Fibroblast of peridontal ligament (primary cell): ENCODE results near the gene SURF4.

Experiments used
- DNase-seq: peaks from one replicate; pipeline ENCODE4 v3.0.0-alpha.2; 2010; ENCODE audit errors: extremely low read depth

The SURF4 gene

GRCh38 chr9:133352635-133353340 is 23.1 kb downstream of the SURF4 start:
- no peak for DNase-seq

- peak; percentile 61 for DNase-seq
These were observed 23.8 kb downstream of the SURF4 start for GRCh38 chr9:133351908-133352634.

GRCh38 chr9:133351526-133351907 is 24.3 kb downstream of the SURF4 start:
- DNase-seq = peak; percentile 72

GRCh38 chr9:133349965-133350616 is 25.8 kb downstream of the SURF4 start:
- DNase-seq = no peak

GRCh38 chr9:133348718-133349573 is 26.9 kb downstream of the SURF4 start:
- DNase-seq = no peak

GRCh38 chr9:133347985-133348717 is 27.7 kb downstream of the SURF4 start, which contains the start of the genes MED22 and RPL7A:
Gene MED22 (minus strand): TSS chr9:133348131. CDS start chr9:133346662, 1,469 bp downstream.
Gene RPL7A (plus strand): TSS chr9:133348218. CDS start chr9:133348244, 26 bp downstream.
- DNase-seq = peak; percentile 98

GRCh38 chr9:133347515-133347984 is 28.3 kb downstream of the SURF4 start:
- no peak for DNase-seq

GRCh38 chr9:133346021-133346785 is 29.7 kb downstream of the SURF4 start:
- DNase-seq = no peak

GRCh38 chr9:133345596-133345995 is 30.3 kb downstream of the SURF4 start:
- DNase-seq = no peak

GRCh38 chr9:133344979-133345378 is 30.9 kb downstream of the SURF4 start:
- DNase-seq = no peak

- DNase-seq = no peak
These were observed 31.8 kb downstream of the SURF4 start for GRCh38 chr9:133344071-133344470.

GRCh38 chr9:133342570-133342969 is 33.3 kb downstream of the SURF4 start:
- no peak for DNase-seq

- DNase-seq = no peak
These were observed 33.8 kb downstream of the SURF4 start for GRCh38 chr9:133342069-133342406.

GRCh38 chr9:133341369-133342068 is 34.3 kb downstream of the SURF4 start:
- DNase-seq = no peak

GRCh38 chr9:133340916-133341315 is 34.9 kb downstream of the SURF4 start:
- no peak for DNase-seq

GRCh38 chr9:133340256-133340655 is 35.6 kb downstream of the SURF4 start:
- DNase-seq = no peak

- DNase-seq = no peak
These were observed 36.2 kb downstream of the SURF4 start for GRCh38 chr9:133339641-133340040.

- peak; percentile 75 for DNase-seq
These were observed 39.7 kb downstream of the SURF4 start, which contains the start of gene SURF6 for GRCh38 chr9:133335924-133336811. Gene SURF6 (minus strand): TSS chr9:133336188. CDS start chr9:133336132, 56 bp downstream.
